Measurements from ENCODE around the gene SV2B.

Gene SV2B

GRCh38 chr15:91200101-91200754 is 100.2 kb downstream of the SV2B start:
- TF ChIP-seq ZNF544 (tag by site-specific recombination; IDR thresholded peaks at IDR 0.05), result no peak
- TF ChIP-seq, protein P1, sequence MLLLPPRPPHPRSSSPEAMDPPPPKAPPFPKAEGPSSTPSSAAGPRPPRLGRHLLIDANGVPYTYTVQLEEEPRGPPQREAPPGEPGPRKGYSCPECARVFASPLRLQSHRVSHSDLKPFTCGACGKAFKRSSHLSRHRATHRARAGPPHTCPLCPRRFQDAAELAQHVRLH (tag by site-specific recombination; IDR thresholded peaks at IDR 0.05), result no peak
- no peak for TF ChIP-seq ZNF558 (tag by site-specific recombination; IDR thresholded peaks at IDR 0.05)
- no peak for TF ChIP-seq ZNF514 (tag by site-specific recombination; IDR thresholded peaks at IDR 0.05)
- TF ChIP-seq ZNF223 (tag by site-specific recombination; IDR thresholded peaks at IDR 0.05), result no peak
- TF ChIP-seq FEZF1 (tag by site-specific recombination; IDR thresholded peaks at IDR 0.05), result no peak
- no peak for TF ChIP-seq ZFHX2 (tag by site-specific recombination; conservative IDR thresholded peaks at IDR 0.05)
- H3K4me3 ChIP-seq (ENCODE audit: low read depth, low read length), result no peak overlapping the region
- CTCF ChIA-PET, result no interaction called here
- no peak overlapping the region for H3K27ac ChIP-seq (ENCODE audit: extremely low read depth, low read depth, low read length)
- POLR2A ChIA-PET, result no interaction called here
- peaks cover 6% of the 10 kb centered on the region; the same call in 1 of the 2 replicates for H3K4me1 ChIP-seq (ENCODE audit: control insufficient read depth, insufficient read depth, low read length)
- no peaks in the 10 kb centered on the region for H3K36me3 ChIP-seq (ENCODE audit: control insufficient read depth in 2 of 2, insufficient read depth in 1 of 2, low read length in 2 of 2)
- no peaks in the 10 kb centered on the region for H3K9me3 ChIP-seq (ENCODE audit: control insufficient read depth, insufficient read depth, low read depth, low read length)

GRCh38 chr15:91202510-91203102 is 102.5 kb downstream of the SV2B start:
- CTCF ChIA-PET, result interaction anchor here (1.4 kb wide), 1 partner anchor 147 kb away, joined by 7 read pairs; no protein-coding TSS in a partner anchor
- H3K27ac ChIP-seq (ENCODE audit: extremely low read depth, low read depth, low read length), result no peak overlapping the region
- H3K4me1 ChIP-seq (ENCODE audit: control insufficient read depth, insufficient read depth, low read length), result peaks cover 6% of the 10 kb centered on the region; the same call in 1 of the 2 replicates
- H3K4me3 ChIP-seq (ENCODE audit: low read depth, low read length), result no peak overlapping the region
- TF ChIP-seq, protein P2, sequence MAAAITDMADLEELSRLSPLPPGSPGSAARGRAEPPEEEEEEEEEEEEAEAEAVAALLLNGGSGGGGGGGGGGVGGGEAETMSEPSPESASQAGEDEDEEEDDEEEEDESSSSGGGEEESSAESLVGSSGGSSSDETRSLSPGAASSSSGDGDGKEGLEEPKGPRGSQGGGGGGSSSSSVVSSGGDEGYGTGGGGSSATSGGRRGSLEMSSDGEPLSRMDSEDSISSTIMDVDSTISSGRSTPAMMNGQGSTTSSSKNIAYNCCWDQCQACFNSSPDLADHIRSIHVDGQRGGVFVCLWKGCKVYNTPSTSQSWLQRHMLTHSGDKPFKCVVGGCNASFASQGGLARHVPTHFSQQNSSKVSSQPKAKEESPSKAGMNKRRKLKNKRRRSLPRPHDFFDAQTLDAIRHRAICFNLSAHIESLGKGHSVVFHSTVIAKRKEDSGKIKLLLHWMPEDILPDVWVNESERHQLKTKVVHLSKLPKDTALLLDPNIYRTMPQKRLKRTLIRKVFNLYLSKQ (tag by site-specific recombination; IDR thresholded peaks at IDR 0.05; ENCODE audit: borderline replicate concordance), result no peak
- TF ChIP-seq ZNF133 (tag by site-specific recombination; IDR thresholded peaks at IDR 0.05), result no peak
- TF ChIP-seq OSR2 (tag by site-specific recombination; IDR thresholded peaks at IDR 0.05), result no peak
- no peak for TF ChIP-seq ZNF16 (tag by site-specific recombination; IDR thresholded peaks at IDR 0.05; ENCODE audit: low read depth)
- no peak for TF ChIP-seq ZNF211 (tag by site-specific recombination; IDR thresholded peaks at IDR 0.05; ENCODE audit: low read depth)
- TF ChIP-seq ZNF777 (tag by site-specific recombination; IDR thresholded peaks at IDR 0.05; ENCODE audit: borderline replicate concordance), result no peak
- TF ChIP-seq OVOL3 (tag by site-specific recombination; IDR thresholded peaks at IDR 0.05), result no peak
- no peak for TF ChIP-seq ZEB2 (tag by site-specific recombination; IDR thresholded peaks at IDR 0.05)
- TF ChIP-seq PRDM1 (tag by site-specific recombination; IDR thresholded peaks at IDR 0.05), result no peak
- TF ChIP-seq ZFHX2 (tag by site-specific recombination; conservative IDR thresholded peaks at IDR 0.05), result no peak
- no peaks in the 10 kb centered on the region for H3K9me3 ChIP-seq (ENCODE audit: control insufficient read depth, insufficient read depth, low read depth, low read length)
- POLR2A ChIA-PET, result no interaction called here
- no peaks in the 10 kb centered on the region for H3K36me3 ChIP-seq (ENCODE audit: control insufficient read depth in 2 of 2, insufficient read depth in 1 of 2, low read length in 2 of 2)

DNA sequence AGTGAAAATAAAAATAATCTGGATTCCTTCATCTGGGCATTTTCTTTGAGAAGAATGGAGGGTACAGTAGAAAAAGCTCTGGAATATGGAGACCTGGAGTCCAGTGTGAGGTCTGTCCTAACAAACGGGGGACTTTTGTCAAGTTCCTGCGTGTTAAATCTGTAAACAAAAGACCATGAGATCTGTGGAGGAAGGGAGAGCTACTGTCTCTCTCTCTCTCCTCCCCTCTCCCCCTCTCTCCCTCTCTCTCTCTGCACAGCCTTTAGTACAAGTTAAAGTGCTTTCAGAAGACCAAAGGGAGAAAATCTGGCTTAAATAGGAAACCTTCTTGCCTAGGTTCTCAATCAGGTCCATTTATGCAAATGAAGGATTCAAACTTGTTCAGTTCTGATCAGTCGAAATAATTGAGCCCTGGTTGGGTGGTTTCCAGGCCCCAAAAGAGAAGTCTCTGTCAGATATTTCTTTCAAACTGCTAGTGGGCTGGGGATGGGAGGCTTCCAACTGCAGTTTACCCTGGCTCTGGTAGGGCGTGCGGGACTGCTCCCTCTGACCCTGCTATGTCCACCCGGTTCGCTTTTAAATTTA is 103.7 kb downstream of the SV2B start:
- Histone ChIP-seq H3K9me3 (ENCODE audit: control insufficient read depth, insufficient read depth, low read depth, low read length) (no peaks in the 10 kb centered on the region), H3K4me1 (ENCODE audit: control insufficient read depth, insufficient read depth, low read length) (peaks cover under 1% of the 10 kb centered on the region; the same call in 1 of the 2 replicates), H3K27ac (ENCODE audit: extremely low read depth, low read depth, low read length) (no peak overlapping the region), H3K4me3 (ENCODE audit: low read depth, low read length) (no peak overlapping the region), H3K36me3 (ENCODE audit: control insufficient read depth in 2 of 2, insufficient read depth in 1 of 2, low read length in 2 of 2) (no peaks in the 10 kb centered on the region)
- ChIA-PET CTCF (no interaction called here), POLR2A (no interaction called here)
- no peak for TF ChIP-seq ZNF629 (tag by site-specific recombination; IDR thresholded peaks at IDR 0.05)
- no peak for TF ChIP-seq HOXD13 (CRISPR knock-in tag; IDR thresholded peaks at IDR 0.05; ENCODE audit: borderline replicate concordance)
- TF ChIP-seq TRIM28 (IDR thresholded peaks at IDR 0.05; ENCODE audit: borderline replicate concordance, low read length), result no peak
- TF ChIP-seq ZNF548 (tag by site-specific recombination; IDR thresholded peaks at IDR 0.05), result no peak
- TF ChIP-seq, protein P3, sequence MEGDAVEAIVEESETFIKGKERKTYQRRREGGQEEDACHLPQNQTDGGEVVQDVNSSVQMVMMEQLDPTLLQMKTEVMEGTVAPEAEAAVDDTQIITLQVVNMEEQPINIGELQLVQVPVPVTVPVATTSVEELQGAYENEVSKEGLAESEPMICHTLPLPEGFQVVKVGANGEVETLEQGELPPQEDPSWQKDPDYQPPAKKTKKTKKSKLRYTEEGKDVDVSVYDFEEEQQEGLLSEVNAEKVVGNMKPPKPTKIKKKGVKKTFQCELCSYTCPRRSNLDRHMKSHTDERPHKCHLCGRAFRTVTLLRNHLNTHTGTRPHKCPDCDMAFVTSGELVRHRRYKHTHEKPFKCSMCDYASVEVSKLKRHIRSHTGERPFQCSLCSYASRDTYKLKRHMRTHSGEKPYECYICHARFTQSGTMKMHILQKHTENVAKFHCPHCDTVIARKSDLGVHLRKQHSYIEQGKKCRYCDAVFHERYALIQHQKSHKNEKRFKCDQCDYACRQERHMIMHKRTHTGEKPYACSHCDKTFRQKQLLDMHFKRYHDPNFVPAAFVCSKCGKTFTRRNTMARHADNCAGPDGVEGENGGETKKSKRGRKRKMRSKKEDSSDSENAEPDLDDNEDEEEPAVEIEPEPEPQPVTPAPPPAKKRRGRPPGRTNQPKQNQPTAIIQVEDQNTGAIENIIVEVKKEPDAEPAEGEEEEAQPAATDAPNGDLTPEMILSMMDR (tag by site-specific recombination; IDR thresholded peaks at IDR 0.05), result no peak
- TF ChIP-seq, protein P4, sequence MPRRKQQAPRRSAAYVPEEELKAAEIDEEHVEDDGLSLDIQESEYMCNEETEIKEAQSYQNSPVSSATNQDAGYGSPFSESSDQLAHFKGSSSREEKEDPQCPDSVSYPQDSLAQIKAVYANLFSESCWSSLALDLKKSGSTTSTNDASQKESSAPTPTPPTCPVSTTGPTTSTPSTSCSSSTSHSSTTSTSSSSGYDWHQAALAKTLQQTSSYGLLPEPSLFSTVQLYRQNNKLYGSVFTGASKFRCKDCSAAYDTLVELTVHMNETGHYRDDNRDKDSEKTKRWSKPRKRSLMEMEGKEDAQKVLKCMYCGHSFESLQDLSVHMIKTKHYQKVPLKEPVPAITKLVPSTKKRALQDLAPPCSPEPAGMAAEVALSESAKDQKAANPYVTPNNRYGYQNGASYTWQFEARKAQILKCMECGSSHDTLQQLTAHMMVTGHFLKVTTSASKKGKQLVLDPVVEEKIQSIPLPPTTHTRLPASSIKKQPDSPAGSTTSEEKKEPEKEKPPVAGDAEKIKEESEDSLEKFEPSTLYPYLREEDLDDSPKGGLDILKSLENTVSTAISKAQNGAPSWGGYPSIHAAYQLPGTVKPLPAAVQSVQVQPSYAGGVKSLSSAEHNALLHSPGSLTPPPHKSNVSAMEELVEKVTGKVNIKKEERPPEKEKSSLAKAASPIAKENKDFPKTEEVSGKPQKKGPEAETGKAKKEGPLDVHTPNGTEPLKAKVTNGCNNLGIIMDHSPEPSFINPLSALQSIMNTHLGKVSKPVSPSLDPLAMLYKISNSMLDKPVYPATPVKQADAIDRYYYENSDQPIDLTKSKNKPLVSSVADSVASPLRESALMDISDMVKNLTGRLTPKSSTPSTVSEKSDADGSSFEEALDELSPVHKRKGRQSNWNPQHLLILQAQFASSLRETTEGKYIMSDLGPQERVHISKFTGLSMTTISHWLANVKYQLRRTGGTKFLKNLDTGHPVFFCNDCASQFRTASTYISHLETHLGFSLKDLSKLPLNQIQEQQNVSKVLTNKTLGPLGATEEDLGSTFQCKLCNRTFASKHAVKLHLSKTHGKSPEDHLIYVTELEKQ (tag by site-specific recombination; IDR thresholded peaks at IDR 0.05; ENCODE audit: borderline replicate concordance), result no peak
- no peak for TF ChIP-seq ZNF311 (tag by site-specific recombination; IDR thresholded peaks at IDR 0.05; ENCODE audit: borderline replicate concordance)
- TF ChIP-seq KLF10 (tag by site-specific recombination; IDR thresholded peaks at IDR 0.05), result no peak
